Activated naive CD4-positive, alpha-beta T cell treated with anti-CD3 and anti-CD28 coated beads for 36 hours (primary cell): ENCODE data around the gene HOXD12. TPM values are rescaled to one million over a fixed set of nuclear protein-coding genes. Genes with fewer than 3 reads are reported as not detected.

Source experiments
- CTCF ChIA-PET: fragments of 350-600 bp; sonication (Branson Sonifier 250); formaldehyde crosslinking; loops from one replicate; lab custom pipeline; 2021; ENCODE audit warnings: antibody characterized with exemption; lab: Charles Lee
- DNase-seq: peaks from one replicate; pipeline ENCODE4 v3.0.0-alpha.2; 2020
- H3K27ac Mint-ChIP-seq: one replicate; pipeline ENCODE4 v1.8.0; 2021; ENCODE audit warnings: mild to moderate bottlenecking, mixed read lengths
- H3K27me3 Mint-ChIP-seq: one replicate; pipeline ENCODE4 v1.8.0; 2021; ENCODE audit warnings: low read depth, mixed read lengths
- H3K36me3 Mint-ChIP-seq: one replicate; pipeline ENCODE4 v1.8.0; 2021; ENCODE audit warnings: low read depth, mixed read lengths
- H3K4me1 Mint-ChIP-seq: one replicate; pipeline ENCODE4 v1.8.0; 2021; ENCODE audit warnings: low read depth, mixed read lengths
- H3K4me3 Mint-ChIP-seq: one replicate; pipeline ENCODE4 v1.8.0; 2021; ENCODE audit warnings: mild to moderate bottlenecking, moderate library complexity, mixed read lengths
- H3K9me3 Mint-ChIP-seq: one replicate; pipeline ENCODE4 v1.8.0; 2021; ENCODE audit warnings: mixed read lengths
- intact Hi-C: fragments of 100-400 bp; cut with micrococcal nuclease; formaldehyde crosslinking; loops from one replicate; pipeline ENCODE4 v1.15.1; 2023
- total RNA-seq, 2 experiments: library from RNA; stranded (reverse); gene quantifications; one replicate each; pipeline ENCODE4 v1.2.3, GENCODE V29; 2021

HOXD12 gene
- total RNA-seq, 2 experiments from 2014 or later: not detected

DNA sequence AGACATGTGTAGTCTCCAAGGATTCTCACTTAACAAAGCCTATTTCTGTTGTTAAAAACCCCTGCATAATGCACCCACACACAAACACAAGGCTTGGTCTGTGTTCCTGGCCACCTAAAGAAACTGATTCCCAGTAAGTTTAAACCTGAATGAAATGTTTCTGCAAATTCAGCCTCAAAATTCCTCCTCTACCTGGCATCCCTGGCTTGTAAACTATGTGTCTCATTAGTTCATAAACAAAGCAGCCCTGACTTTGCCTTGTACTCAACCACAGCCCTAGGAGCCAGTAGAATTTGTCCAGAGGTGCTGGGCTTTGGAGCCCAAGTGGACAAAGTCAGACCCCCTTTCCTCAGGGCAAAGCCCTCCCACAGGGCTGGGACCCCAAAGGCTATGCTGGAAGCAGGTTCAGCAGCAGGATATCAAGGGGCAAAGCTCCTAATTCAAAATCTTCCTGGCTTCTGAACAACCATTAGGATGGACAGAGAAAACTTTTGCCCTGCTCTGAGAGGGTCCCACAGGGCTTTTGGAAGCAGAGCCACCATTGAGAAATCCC, 9.7 kb upstream of the HOXD12 start:
- no peak overlapping the region for H3K27ac Mint-ChIP-seq
- intact Hi-C loops: loop anchor here (2.0 to 5.0 kb wide), 2 partner anchors 32 to 723 kb away; partner anchors contain the start of gene HOXD9
- no peak for DNase-seq
- H3K36me3 Mint-ChIP-seq: peaks cover 1% of the 10 kb centered on the region
- H3K4me3 Mint-ChIP-seq: no peak overlapping the region
- CTCF ChIA-PET: interaction anchor here (0.9 kb wide), 1 partner anchor 221 kb away, joined by 5 read pairs; no protein-coding TSS in a partner anchor
- peaks cover 89% of the 10 kb centered on the region for H3K27me3 Mint-ChIP-seq
- peaks cover 16% of the 10 kb centered on the region for H3K4me1 Mint-ChIP-seq
- H3K9me3 Mint-ChIP-seq: peaks cover 4% of the 10 kb centered on the region

DNA sequence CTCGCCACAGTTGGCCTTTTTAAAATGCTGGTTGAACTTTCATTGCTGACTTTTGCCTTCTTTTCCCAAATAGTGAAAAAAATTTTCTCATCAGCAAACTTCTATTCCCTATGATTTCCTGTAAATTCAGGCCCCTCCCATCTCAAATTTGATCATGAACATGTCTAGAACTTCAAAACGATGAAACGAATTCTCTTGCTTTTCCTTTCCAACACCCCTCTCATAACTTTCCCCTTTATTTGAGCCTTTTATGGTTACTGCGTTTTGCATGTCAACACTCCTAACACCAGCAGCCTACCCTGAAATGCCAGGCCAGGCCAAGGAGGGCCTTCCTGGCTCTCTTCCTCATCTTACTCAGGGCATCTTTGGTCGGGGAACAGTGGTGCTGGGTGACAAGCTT, 8.7 kb upstream of the HOXD12 start:
- H3K9me3 Mint-ChIP-seq: peaks cover 4% of the 10 kb centered on the region
- peaks cover 88% of the 10 kb centered on the region for H3K27me3 Mint-ChIP-seq
- CTCF ChIA-PET: no interaction called here
- H3K4me3 Mint-ChIP-seq: no peak overlapping the region
- DNase-seq: no peak
- no peak overlapping the region for H3K27ac Mint-ChIP-seq
- H3K36me3 Mint-ChIP-seq: peaks cover 1% of the 10 kb centered on the region
- H3K4me1 Mint-ChIP-seq: peaks cover 16% of the 10 kb centered on the region
- intact Hi-C loops: no loop called here

DNA sequence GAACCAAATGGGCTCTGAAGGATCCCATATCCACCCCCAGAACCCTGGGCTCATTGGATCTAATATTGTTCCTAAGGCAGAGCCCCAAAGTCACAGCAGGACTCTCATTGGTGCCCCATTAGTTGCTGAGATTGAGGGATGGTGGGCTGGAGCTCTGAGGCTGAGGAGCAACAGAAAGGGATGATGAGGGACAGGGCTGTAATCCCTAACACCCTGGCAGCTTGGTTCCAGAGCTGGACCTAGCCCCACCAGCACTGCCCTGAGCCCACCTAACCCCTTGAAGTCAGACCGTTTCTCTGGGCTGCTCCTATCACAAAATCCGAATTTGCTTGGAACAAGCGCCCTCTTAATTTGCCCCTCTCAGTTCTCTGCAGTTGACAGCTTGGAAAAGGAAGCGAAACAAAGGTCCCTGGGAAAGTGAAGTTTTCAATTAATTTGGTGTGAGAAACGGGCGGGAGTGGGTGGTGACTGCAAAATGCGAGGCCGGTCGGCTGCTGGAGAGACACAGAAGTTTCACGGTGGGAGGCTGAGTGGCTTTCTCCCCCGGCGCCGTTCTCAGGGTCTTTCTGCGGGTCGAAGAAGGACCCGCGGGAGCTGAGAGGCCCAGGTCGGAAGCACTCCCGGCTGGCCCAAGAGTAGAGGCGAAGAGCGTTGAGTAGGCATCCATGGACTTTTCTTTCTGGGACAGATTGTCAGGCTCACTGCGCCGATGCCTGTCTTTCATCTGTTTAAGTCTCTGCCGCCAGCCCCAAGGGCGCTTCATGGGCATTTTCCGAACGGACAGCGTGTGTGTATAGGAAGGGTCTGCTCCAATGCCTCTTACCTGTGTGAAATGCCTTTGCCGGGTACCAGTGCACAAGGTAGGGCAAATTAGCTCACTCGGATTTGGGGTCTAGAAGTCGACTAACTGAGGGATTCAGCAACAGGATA, 8.0 kb upstream of the HOXD12 start:
- Mint-ChIP-seq H3K9me3 (peaks cover 4% of the 10 kb centered on the region), H3K36me3 (peaks cover 1% of the 10 kb centered on the region), H3K4me3 (peak overlapping the region; percentile 7), H3K27me3 (peaks cover 87% of the 10 kb centered on the region), H3K27ac (no peak overlapping the region), H3K4me1 (peaks cover 17% of the 10 kb centered on the region)
- CTCF ChIA-PET: interaction anchor here (0.6 kb wide), 1 partner anchor 10 kb away, joined by 4 read pairs; no protein-coding TSS in a partner anchor
- intact Hi-C loops: no loop called here
- no peak for DNase-seq

DNA sequence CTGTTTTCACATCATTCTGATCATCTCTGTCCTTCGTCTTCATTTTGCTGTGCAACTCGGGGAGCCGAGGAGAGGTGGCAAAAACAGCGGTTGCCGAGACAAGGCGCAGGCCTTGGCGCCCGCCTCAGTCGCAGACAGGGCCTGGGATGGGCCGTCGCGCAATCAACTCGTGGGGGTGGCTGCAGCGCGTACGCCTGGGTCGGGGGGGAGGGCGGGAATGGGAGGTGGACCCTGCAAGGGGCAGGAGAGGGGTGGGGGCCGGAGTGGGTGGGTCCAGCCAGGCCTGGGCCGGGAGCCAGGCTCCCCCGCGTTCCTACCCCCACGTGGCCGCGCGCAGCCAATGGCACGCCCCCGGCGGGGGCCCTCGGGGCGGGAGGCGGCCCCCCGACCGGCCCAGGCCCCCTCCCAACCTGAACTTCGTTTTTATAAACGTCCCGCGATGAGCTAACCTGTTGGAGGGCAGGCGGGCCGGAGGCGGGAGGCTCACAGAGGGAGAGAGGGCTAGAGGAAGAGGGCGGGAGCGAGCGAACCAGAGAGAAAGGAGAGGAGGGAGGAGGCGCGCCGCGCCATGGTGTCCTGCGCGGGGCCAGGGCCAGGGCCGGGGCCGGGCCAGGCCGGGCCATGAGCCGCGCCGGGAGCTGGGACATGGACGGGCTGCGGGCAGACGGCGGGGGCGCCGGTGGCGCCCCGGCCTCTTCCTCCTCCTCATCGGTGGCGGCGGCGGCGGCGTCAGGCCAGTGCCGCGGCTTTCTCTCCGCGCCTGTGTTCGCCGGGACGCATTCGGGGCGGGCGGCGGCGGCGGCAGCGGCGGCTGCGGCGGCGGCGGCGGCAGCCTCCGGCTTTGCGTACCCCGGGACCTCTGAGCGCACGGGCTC, 7.1 kb upstream of the HOXD12 start, which contains the start of gene HOXD13:
HOXD13 (plus strand) TSS at position 452 of the 875 bp plus-strand sequence; CDS start at position 622, 170 bp downstream.
- Mint-ChIP-seq H3K36me3 (no peaks in the 10 kb centered on the region), H3K9me3 (peaks cover 1% of the 10 kb centered on the region), H3K27me3 (peaks cover 85% of the 10 kb centered on the region), H3K27ac (no peak within 1 kb of the TSS), H3K4me1 (peaks cover 25% of the 10 kb centered on the region), H3K4me3 (peak within 1 kb of the TSS; percentile 7)
- CTCF ChIA-PET: no interaction called here
- intact Hi-C loops: no loop called here
- DNase-seq: no peak

DNA sequence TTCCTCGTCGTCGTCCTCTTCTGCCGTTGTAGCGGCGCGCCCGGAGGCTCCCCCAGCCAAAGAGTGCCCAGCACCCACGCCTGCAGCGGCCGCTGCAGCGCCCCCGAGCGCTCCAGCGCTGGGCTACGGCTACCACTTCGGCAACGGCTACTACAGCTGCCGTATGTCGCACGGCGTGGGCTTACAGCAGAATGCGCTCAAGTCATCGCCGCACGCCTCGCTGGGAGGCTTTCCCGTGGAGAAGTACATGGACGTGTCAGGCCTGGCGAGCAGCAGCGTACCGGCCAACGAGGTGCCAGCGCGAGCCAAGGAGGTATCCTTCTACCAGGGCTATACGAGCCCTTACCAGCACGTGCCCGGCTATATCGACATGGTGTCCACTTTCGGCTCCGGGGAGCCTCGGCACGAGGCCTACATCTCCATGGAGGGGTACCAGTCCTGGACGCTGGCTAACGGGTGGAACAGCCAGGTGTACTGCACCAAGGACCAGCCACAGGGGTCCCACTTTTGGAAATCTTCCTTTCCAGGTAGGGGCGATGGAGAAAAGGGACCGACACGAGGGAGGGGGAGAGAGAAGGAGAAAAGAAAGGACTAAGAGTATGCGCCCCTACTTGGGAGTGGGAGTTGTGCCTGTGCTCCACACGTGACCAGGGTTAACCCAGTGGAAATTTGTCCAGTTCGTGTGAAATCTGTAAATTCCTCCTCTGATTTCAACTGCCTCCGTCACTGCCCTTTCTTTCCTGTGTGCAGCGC, 6.3 kb upstream of the HOXD12 start:
- H3K4me1 Mint-ChIP-seq: peaks cover 27% of the 10 kb centered on the region
- no peaks in the 10 kb centered on the region for H3K36me3 Mint-ChIP-seq
- no peak overlapping the region for H3K27ac Mint-ChIP-seq
- peaks cover 85% of the 10 kb centered on the region for H3K27me3 Mint-ChIP-seq
- H3K4me3 Mint-ChIP-seq: no peak overlapping the region
- CTCF ChIA-PET: interaction anchor here (0.8 to 1.4 kb wide), 4 partner anchors 28 to 403 kb away, joined by 3 to 4 read pairs (median 3); no protein-coding TSS in a partner anchor
- intact Hi-C loops: no loop called here
- DNase-seq: no peak
- peaks cover 1% of the 10 kb centered on the region for H3K9me3 Mint-ChIP-seq

DNA sequence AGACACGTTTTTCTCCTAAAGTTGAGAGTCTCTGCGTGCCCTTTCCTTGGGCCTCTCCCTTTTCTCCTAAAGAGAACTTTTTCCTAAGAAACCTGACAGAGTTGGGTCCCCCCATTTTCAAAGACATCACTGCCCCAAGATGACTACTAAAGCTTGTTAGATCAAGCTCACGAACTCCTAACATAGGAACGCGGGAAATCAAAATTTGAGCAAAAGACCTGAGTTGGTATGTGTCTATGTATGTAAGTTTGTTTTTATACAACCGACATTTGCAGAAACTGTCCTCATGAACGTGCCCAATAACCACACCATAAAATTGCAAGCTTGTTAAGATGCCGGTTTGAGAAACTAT, 5.7 kb upstream of the HOXD12 start:
- Mint-ChIP-seq H3K9me3 (peaks cover 1% of the 10 kb centered on the region), H3K4me1 (peaks cover 26% of the 10 kb centered on the region), H3K4me3 (no peak overlapping the region), H3K27me3 (peaks cover 84% of the 10 kb centered on the region), H3K27ac (no peak overlapping the region), H3K36me3 (no peaks in the 10 kb centered on the region)
- no peak for DNase-seq
- CTCF ChIA-PET: interaction anchor here (0.7 to 1.4 kb wide), 5 partner anchors 8 to 404 kb away, joined by 3 to 4 read pairs (median 3); no protein-coding TSS in a partner anchor
- intact Hi-C loops: loop anchor here (2.0 kb wide), 1 partner anchor 17 kb away; no protein-coding TSS in a partner anchor

DNA sequence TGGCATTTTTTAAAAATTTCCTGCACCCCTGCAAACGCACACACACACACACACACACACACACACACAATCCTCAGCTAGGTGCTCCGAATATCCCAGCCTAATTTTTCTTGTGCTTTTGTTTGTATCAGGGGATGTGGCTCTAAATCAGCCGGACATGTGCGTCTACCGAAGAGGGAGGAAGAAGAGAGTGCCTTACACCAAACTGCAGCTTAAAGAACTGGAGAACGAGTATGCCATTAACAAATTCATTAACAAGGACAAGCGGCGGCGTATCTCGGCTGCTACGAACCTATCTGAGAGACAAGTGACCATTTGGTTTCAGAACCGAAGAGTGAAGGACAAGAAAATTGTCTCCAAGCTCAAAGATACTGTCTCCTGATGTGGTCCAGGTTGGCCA, 5.2 kb upstream of the HOXD12 start:
- intact Hi-C loops: loop anchor here (2.0 kb wide), 1 partner anchor 16 kb away; no protein-coding TSS in a partner anchor
- H3K4me1 Mint-ChIP-seq: peaks cover 26% of the 10 kb centered on the region
- no peak overlapping the region for H3K27ac Mint-ChIP-seq
- CTCF ChIA-PET: interaction anchor here (0.7 to 1.4 kb wide), 6 partner anchors 9 to 495 kb away, joined by 3 to 4 read pairs (median 3); no protein-coding TSS in a partner anchor
- H3K36me3 Mint-ChIP-seq: no peaks in the 10 kb centered on the region
- DNase-seq: no peak
- no peak overlapping the region for H3K4me3 Mint-ChIP-seq
- H3K27me3 Mint-ChIP-seq: peaks cover 84% of the 10 kb centered on the region
- H3K9me3 Mint-ChIP-seq: peaks cover 1% of the 10 kb centered on the region

DNA sequence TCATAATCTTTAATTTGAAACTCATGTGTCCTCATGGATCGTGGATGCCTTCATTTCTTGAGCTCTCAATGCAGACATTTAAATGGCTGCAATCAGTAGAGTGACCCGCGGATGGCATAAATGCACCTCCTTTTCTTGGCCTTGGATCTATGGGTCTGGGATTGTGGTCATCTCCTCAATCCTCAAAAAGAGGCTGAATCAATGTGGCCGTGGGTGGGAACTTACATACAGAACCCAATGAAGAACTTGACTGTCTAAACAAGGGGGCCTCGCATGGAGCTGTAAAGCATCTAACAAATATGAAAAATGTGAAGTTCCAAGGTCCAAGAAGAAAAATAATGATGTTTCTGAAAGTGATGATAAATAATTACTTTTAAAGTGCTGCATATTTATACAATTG, 4.2 kb upstream of the HOXD12 start:
- intact Hi-C loops: loop anchor here (2.0 to 5.0 kb wide), 2 partner anchors 15 to 783 kb away; no protein-coding TSS in a partner anchor
- CTCF ChIA-PET: interaction anchor here (1.5 to 4.1 kb wide), 6 partner anchors 22 to 844 kb away, joined by 3 to 49 read pairs (median 6); no protein-coding TSS in a partner anchor
- H3K36me3 Mint-ChIP-seq: no peaks in the 10 kb centered on the region
- H3K27ac Mint-ChIP-seq: no peak overlapping the region
- H3K9me3 Mint-ChIP-seq: peaks cover 1% of the 10 kb centered on the region
- no peak overlapping the region for H3K4me3 Mint-ChIP-seq
- peaks cover 26% of the 10 kb centered on the region for H3K4me1 Mint-ChIP-seq
- DNase-seq: no peak
- peaks cover 81% of the 10 kb centered on the region for H3K27me3 Mint-ChIP-seq

DNA sequence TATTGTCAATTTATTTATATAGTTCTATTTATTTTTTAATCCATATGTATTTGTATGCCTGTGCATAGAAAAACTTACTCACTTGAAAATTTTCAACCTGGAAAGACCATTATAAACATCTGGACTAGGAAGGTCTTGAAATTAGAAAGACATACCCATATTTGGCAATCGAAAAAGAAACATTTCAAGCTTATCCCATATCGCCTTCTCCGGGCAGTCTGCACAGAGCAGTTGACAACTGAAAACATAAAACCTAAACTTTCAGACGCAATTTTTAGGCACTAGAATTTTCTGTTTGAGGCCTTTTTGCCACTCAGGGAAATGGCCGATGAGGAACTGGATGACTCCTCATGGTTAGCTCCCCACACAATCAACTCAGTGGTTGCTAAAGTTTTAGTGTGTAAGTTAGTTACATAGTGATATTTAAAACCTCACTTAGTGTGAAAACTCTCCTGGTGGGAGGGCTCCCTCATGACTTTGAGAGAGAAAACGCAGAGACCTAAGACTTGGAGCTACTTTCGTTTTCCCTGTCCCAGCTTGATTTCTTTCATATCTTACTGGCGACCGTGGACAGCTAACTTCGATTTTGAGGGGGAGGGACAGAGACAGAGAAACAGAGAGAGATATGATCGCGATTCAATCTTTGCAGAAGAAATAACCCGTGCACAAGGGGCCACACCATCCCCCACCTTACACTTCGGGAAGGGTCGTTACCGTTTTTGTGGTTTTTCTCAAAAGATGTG, 3.2 kb upstream of the HOXD12 start:
- H3K4me1 Mint-ChIP-seq: peaks cover 26% of the 10 kb centered on the region
- H3K27ac Mint-ChIP-seq: no peak overlapping the region
- peak overlapping the region; percentile 20 for H3K4me3 Mint-ChIP-seq
- CTCF ChIA-PET: interaction anchor here (0.5 to 4.1 kb wide), 14 partner anchors 11 to 1068 kb away, joined by 3 to 49 read pairs (median 4); no protein-coding TSS in a partner anchor
- intact Hi-C loops: loop anchor here (2.0 to 5.0 kb wide), 4 partner anchors 14 to 846 kb away; partner anchors contain the start of genes EVX2 and LNPK
- no peaks in the 10 kb centered on the region for H3K36me3 Mint-ChIP-seq
- peaks cover 81% of the 10 kb centered on the region for H3K27me3 Mint-ChIP-seq
- H3K9me3 Mint-ChIP-seq: peaks cover 1% of the 10 kb centered on the region
- no peak for DNase-seq

DNA sequence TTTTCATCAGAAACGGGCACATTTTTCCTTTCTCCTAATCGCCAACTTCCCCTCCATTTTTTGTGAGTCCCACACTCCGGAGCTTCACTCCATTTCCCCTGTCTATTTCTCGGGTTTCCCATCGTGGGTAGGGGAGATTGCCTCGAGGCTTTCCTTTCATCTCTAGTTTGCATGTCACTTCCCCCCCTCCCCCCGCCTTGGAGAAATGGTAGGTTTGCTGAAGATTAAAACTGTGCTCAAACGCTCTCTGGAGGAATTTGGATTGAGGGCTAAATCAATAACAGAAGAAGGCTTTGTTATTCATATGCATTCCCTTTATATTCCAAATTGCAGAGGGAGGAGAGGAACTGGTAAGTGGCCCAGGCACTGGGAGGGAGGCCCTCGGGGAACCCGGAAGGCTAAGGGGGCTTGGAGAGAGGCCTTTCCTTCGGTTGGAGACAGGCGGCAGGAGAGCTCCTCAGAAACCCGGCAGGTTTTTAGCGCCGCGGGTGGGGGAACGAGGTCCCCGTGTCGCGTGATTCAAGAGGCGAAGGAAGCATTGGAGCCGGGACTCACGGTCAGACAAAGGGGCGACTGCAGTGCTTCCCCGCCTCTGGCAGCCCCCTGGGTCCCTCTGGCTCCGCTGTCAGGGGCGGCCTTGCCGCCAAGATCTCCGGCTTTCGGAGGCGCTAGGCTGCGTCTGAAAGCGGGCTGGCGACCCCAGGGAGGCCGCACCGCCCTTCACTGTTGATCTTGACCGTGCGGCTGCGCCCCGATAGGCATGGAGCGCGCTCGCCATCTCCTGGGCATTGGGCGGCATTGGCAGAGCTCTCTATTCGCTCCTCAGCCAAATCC, 2.4 kb upstream of the HOXD12 start:
- no peak overlapping the region for H3K27ac Mint-ChIP-seq
- intact Hi-C loops: loop anchor here (1.0 to 5.0 kb wide), 8 partner anchors 14 to 1397 kb away; partner anchors contain the start of genes EVX2 and LNPK
- H3K9me3 Mint-ChIP-seq: peaks cover 1% of the 10 kb centered on the region

More for the DNA sequence above, 2.4 kb upstream of the HOXD12 start:
- peak; percentile 70 for DNase-seq
- peaks cover 22% of the 10 kb centered on the region for H3K4me1 Mint-ChIP-seq
- no peaks in the 10 kb centered on the region for H3K36me3 Mint-ChIP-seq
- H3K27me3 Mint-ChIP-seq: peaks cover 80% of the 10 kb centered on the region
- CTCF ChIA-PET: interaction anchor here (0.6 to 4.1 kb wide), 20 partner anchors 8 to 994 kb away, joined by 3 to 49 read pairs (median 4); partner anchors contain the start of genes EVX2 and HOXD11
- peak overlapping the region; percentile 51 for H3K4me3 Mint-ChIP-seq
